Lung (tissue), 12 donors: ENCODE results near the gene ARAP2. TPM values are rescaled to one million over a fixed set of nuclear protein-coding genes. Genes with fewer than 3 reads are reported as not detected.

ENCODE experiments used
- ATAC-seq: fragments of 200-7000 bp; cut with Tn5 transposase; one replicate; pipeline ENCODE4 v1.9.1; 2020; ENCODE audit warnings: moderate number of reproducible peaks; ENCODE audit not compliant: insufficient read depth, low FRiP score
- DNase-seq, 3 donors: peaks; one replicate each; pipeline ENCODE4 v3.0.0-alpha.2; 2013 to 2017
- H3K27ac ChIP-seq, 2 donors: one replicate each; pipeline ENCODE4 v1.5.1; 2013; ENCODE audit warnings: mild to moderate bottlenecking in 2 of 2, moderate library complexity in 2 of 2, control low read depth in 1 of 2, inconsistent platforms in 1 of 2, low read depth in 1 of 2, low read length in 1 of 2
- H3K27me3 ChIP-seq, 3 donors: one replicate each; pipeline ENCODE4 v1.5.1; 2013; ENCODE audit warnings: low read length in 2 of 3; ENCODE audit not compliant: control insufficient read depth in 3 of 3, insufficient read depth in 3 of 3
- H3K36me3 ChIP-seq, 4 donors: one replicate each; pipeline ENCODE4 v1.5.1; 2013; ENCODE audit warnings: low read length in 4 of 4, mild to moderate bottlenecking in 1 of 4, moderate library complexity in 1 of 4; ENCODE audit not compliant: control insufficient read depth in 4 of 4, insufficient read depth in 4 of 4
- H3K4me1 ChIP-seq, 5 donors: one replicate each; pipeline ENCODE4 v1.5.1; 2013; ENCODE audit warnings: low read length in 5 of 5, mild to moderate bottlenecking in 2 of 5, moderate library complexity in 1 of 5; ENCODE audit not compliant: control insufficient read depth in 5 of 5, insufficient read depth in 5 of 5
- H3K4me3 ChIP-seq: one replicate; pipeline ENCODE4 v1.5.1; 2013; ENCODE audit warnings: mild to moderate bottlenecking, control low read depth, moderate library complexity
- H3K9ac ChIP-seq, 2 donors: one replicate each; pipeline ENCODE4 v1.5.1; 2013; ENCODE audit warnings: low read length in 2 of 2, control low read depth in 1 of 2; ENCODE audit not compliant: insufficient read depth in 1 of 2
- H3K9me3 ChIP-seq, 4 donors: one replicate each; pipeline ENCODE4 v1.5.1; 2013; ENCODE audit warnings: low read length in 3 of 4, mild to moderate bottlenecking in 1 of 4, moderate library complexity in 1 of 4; ENCODE audit not compliant: control insufficient read depth in 4 of 4, insufficient read depth in 3 of 4
- WGBS, 2 donors: extraction: QIAGEN DNeasy Blood & Tissue Kit; methylation state at CpG; one replicate each; pipeline ENCODE4 v1.1.7; 2013; 5-methylcytosine and 5-hydroxymethylcytosine counted together
- polyA plus RNA-seq, 2 donors: library from polyadenylated mRNA; stranded (reverse); fragments of 200-250 nt; gene quantifications; one replicate each; pipeline ENCODE4 v1.2.1, GENCODE V29; 2013
- total RNA-seq, 2 donors: library from RNA; depleted of rRNA in 1 of 2; stranded (reverse); fragments of >200 nt in 1 of 2; gene quantifications; one replicate each; pipeline ENCODE4 v1.2.1, GENCODE V29; 2014 to 2021
- TF ChIP-seq, protein P1 (sequence below): IDR thresholded peaks from 2 replicates; pipeline ENCODE4 v1.5.1; 2012; ENCODE audit warnings: mild to moderate bottlenecking; ENCODE audit errors: control extremely low read depth, extremely low read depth
- donor health status: control.
- donor health status: control.
- donor health status: Bipolar disorder and iron deficiency.
- donor health status: healthy.
- donor health status: DM: yes; HTN: yes; CAD: no.

The ARAP2 gene
- total and polyA plus RNA-seq, 4 donors, result 5.9 to 77.8 (median 20.2) TPM

DNA sequence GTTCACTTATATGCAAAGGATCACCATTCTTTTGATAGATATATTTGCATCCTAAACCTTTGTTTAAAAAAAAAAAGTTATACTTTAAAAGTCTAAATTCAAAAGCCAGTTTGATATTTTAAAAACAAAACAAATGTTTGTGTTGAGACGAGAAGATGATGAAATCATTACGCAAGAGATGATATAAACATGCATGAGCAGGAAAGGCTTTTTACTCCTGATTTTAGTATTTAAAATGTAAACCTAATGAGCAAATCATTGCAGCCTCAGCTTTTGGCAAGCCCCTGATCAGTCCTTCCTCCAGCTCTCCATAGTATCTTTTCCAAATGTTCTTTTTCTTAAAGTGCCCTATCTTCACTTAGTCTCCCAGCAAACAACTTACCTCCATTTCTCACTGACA lies 115.6 kb downstream of the ARAP2 start:
- no peak overlapping the region for H3K27ac ChIP-seq
- DNase-seq, result peak in 2 of 3 donors; percentile 13 to 56
- H3K36me3 ChIP-seq, result no peaks in the 10 kb centered on the region
- ATAC-seq, result no peak
- peaks cover 0 to 4% (median 0%) of the 10 kb centered on the region in 5 donors for H3K4me1 ChIP-seq
- H3K4me3 ChIP-seq, result no peak overlapping the region
- WGBS, 2 donors, result 32 to 47% methylated on average over 2 of the region's 2 CpGs
- no peaks in the 10 kb centered on the region for H3K9me3 ChIP-seq
- TF ChIP-seq, protein P1, sequence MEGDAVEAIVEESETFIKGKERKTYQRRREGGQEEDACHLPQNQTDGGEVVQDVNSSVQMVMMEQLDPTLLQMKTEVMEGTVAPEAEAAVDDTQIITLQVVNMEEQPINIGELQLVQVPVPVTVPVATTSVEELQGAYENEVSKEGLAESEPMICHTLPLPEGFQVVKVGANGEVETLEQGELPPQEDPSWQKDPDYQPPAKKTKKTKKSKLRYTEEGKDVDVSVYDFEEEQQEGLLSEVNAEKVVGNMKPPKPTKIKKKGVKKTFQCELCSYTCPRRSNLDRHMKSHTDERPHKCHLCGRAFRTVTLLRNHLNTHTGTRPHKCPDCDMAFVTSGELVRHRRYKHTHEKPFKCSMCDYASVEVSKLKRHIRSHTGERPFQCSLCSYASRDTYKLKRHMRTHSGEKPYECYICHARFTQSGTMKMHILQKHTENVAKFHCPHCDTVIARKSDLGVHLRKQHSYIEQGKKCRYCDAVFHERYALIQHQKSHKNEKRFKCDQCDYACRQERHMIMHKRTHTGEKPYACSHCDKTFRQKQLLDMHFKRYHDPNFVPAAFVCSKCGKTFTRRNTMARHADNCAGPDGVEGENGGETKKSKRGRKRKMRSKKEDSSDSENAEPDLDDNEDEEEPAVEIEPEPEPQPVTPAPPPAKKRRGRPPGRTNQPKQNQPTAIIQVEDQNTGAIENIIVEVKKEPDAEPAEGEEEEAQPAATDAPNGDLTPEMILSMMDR, result no peak
- no peak overlapping the region for H3K9ac ChIP-seq
- no peaks in the 10 kb centered on the region for H3K27me3 ChIP-seq

DNA sequence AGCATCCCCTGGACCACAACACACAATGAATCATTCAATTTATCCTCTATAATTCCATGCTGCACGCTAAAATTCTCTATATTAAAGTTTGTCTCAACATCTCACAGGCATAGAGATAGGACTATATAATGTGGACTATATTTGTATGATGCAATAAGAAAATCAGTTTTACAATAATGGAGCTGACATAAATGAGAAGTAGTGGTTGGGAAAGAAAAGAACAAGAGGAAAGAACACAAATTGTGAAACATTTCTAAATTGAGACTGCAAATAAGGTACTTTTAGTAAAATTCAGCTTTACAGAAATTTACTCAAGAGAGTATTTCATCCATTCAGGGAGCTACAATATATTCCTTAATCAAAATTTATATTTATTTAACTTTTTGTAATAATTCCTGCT lies 120.4 kb downstream of the ARAP2 start:
- Histone ChIP-seq H3K9me3 (no peaks in the 10 kb centered on the region), H3K36me3 (no peaks in the 10 kb centered on the region), H3K9ac (no peak overlapping the region), H3K4me3 (no peak overlapping the region), H3K4me1 (peaks cover 0 to 2% (median 0%) of the 10 kb centered on the region in 5 donors), H3K27ac (no peak overlapping the region), H3K27me3 (no peaks in the 10 kb centered on the region)
- DNase-seq, result no peak
- TF ChIP-seq, protein P1, result no peak
- WGBS, 2 donors, result 33 to 65% methylated on average over 1 of the region's 1 CpG
- no peak for ATAC-seq

DNA sequence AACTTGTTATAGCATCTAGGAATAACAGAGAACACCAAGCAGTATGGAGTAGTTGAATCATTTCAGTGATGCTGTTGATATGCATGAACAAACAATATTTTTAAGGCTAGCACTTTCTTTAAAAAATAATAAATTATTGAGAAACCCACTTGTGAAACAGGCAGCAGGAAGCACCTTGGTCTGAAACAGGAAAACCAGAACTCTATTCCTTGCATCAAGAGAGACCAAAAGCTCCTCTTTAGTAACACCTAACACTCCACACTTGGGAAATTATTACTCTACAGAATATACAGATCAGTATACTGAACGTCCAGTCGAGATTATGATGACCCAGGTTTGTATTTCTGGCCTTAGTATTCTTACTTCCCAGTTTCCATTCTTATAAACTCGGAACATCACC lies 129.0 kb downstream of the ARAP2 start:
- Histone ChIP-seq H3K4me1 (no peaks in the 10 kb centered on the region), H3K9ac (no peak overlapping the region), H3K27ac (no peak overlapping the region), H3K36me3 (peaks cover 0 to 2% (median 0%) of the 10 kb centered on the region in 4 donors), H3K4me3 (no peak overlapping the region), H3K27me3 (no peaks in the 10 kb centered on the region), H3K9me3 (no peaks in the 10 kb centered on the region)
- ATAC-seq (no peak), DNase-seq (no peak)
- TF ChIP-seq, protein P1, result no peak
- 33 to 62% methylated on average over 3 of the region's 3 CpGs for WGBS, 2 donors

DNA sequence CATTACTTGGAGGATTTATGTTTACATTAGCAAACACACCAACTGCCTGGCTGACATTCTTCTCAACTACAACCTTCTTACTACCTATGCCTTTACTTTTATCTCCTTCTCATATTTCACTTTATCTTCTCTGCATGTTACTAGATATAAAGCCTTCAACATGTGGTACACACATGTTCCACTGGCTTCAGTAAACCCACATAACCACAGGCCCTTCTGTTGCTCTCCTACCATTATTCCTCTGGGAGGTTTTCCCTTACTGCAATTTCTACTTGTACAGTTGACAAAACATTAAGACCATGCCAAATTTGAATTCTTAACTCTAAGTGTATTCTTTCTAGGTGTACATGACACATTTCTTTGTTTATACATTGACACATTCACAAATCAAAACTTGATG lies 133.1 kb downstream of the ARAP2 start:
- Histone ChIP-seq H3K36me3 (peaks cover 0 to 2% (median 0%) of the 10 kb centered on the region in 4 donors), H3K27ac (no peak overlapping the region), H3K4me1 (no peaks in the 10 kb centered on the region), H3K4me3 (no peak overlapping the region), H3K9ac (no peak overlapping the region), H3K9me3 (no peaks in the 10 kb centered on the region), H3K27me3 (no peaks in the 10 kb centered on the region)
- no peak for ATAC-seq
- TF ChIP-seq, protein P1, result no peak
- DNase-seq, result no peak
